ENCODE measurements around the gene ALKBH7. TPM values are rescaled to one million over a fixed set of nuclear protein-coding genes. Genes with fewer than 3 reads are reported as not detected.
A peak's percentile ranks its signal among the peaks of the same experiment; 100 is the strongest.

ALKBH7 gene
- total and polyA plus RNA-seq, 7 experiments from 2014 or later = 33.6 to 142 (median 73.4) TPM

GRCh38 chr19:6412447-6413091, 40.0 kb downstream of the ALKBH7 start:
- intact Hi-C loops (cut with micrococcal nuclease) = no loop called here
- Mint-ChIP-seq H3K9me3 (no peaks in the 10 kb centered on the region), H3K4me1 (no peaks in the 10 kb centered on the region), H3K27me3 (no peaks in the 10 kb centered on the region), H3K4me3 (peak overlapping the region in 1 of 10 donors; percentile 20), H3K27ac (no peak overlapping the region), H3K36me3 (peaks cover 0 to 9% (median 4%) of the 10 kb centered on the region in 5 donors)
- Histone ChIP-seq H3K27ac (ENCODE audit: low read depth, low read length) (no peak overlapping the region), H3K9me3 (ENCODE audit: control insufficient read depth in 2 of 3, low read length in 3 of 3) (no peaks in the 10 kb centered on the region), H3K4me3 (ENCODE audit: low read length) (no peak overlapping the region), H3K4me1 (ENCODE audit: control insufficient read depth in 2 of 2, insufficient read depth in 2 of 2, low read length in 2 of 2) (no peaks in the 10 kb centered on the region), H3K36me3 (ENCODE audit: control insufficient read depth in 2 of 3, insufficient read depth in 3 of 3, low read length in 3 of 3) (peaks cover 3 to 36% (median 9%) of the 10 kb centered on the region in 3 experiments), H3K27me3 (ENCODE audit: control insufficient read depth in 2 of 2, insufficient read depth in 2 of 2, low read length in 2 of 2) (no peaks in the 10 kb centered on the region)
- ATAC-seq (peak; percentile 79), DNase-seq (peak in 6 of 9 donors; percentile 39 to 57 (median 47))
- POLR2A ChIA-PET = interaction anchor here (0.5 to 0.6 kb wide), 2 partner anchors 118 to 433 kb away, joined by 3 to 9 read pairs; no protein-coding TSS in a partner anchor
- CTCF ChIA-PET = interaction anchor here (0.8 kb wide), 1 partner anchor 9 kb away, joined by 3 read pairs; no protein-coding TSS in a partner anchor

GRCh38 chr19:6413291-6413690, 40.7 kb downstream of the ALKBH7 start:
- Mint-ChIP-seq H3K4me3 (no peak overlapping the region), H3K4me1 (no peaks in the 10 kb centered on the region), H3K27ac (no peak overlapping the region), H3K27me3 (no peaks in the 10 kb centered on the region), H3K9me3 (no peaks in the 10 kb centered on the region), H3K36me3 (peaks cover 0 to 9% (median 4%) of the 10 kb centered on the region in 5 donors)
- no peaks in the 10 kb centered on the region for H3K4me1 ChIP-seq (ENCODE audit: control insufficient read depth in 2 of 2, insufficient read depth in 2 of 2, low read length in 2 of 2)
- H3K27me3 ChIP-seq (ENCODE audit: control insufficient read depth in 2 of 2, insufficient read depth in 2 of 2, low read length in 2 of 2) = no peaks in the 10 kb centered on the region
- CTCF ChIA-PET = no interaction called here
- H3K4me3 ChIP-seq (ENCODE audit: low read length) = no peak overlapping the region
- ATAC-seq (no peak), DNase-seq (no peak)
- POLR2A ChIA-PET = interaction anchor here (0.5 kb wide), 1 partner anchor 434 kb away, joined by 3 read pairs; no protein-coding TSS in a partner anchor
- intact Hi-C loops (cut with micrococcal nuclease) = no loop called here
- peaks cover 11 to 43% (median 12%) of the 10 kb centered on the region in 3 experiments for H3K36me3 ChIP-seq (ENCODE audit: control insufficient read depth in 2 of 3, insufficient read depth in 3 of 3, low read length in 3 of 3)
- H3K9me3 ChIP-seq (ENCODE audit: control insufficient read depth in 2 of 3, low read length in 3 of 3) = no peaks in the 10 kb centered on the region
- no peak overlapping the region for H3K27ac ChIP-seq (ENCODE audit: low read depth, low read length)

- H3K9me3 Mint-ChIP-seq = no peaks in the 10 kb centered on the region
- no peak for DNase-seq
- no peak overlapping the region for H3K27ac ChIP-seq (ENCODE audit: low read depth, low read length)
- no peak overlapping the region for H3K27ac Mint-ChIP-seq
- no peaks in the 10 kb centered on the region for H3K27me3 Mint-ChIP-seq
- H3K36me3 Mint-ChIP-seq = peaks cover 0 to 13% (median 4%) of the 10 kb centered on the region in 5 donors
- H3K4me3 ChIP-seq (ENCODE audit: low read length) = no peak overlapping the region
- CTCF ChIA-PET = no interaction called here
- H3K4me1 Mint-ChIP-seq = no peaks in the 10 kb centered on the region
- no peaks in the 10 kb centered on the region for H3K4me1 ChIP-seq (ENCODE audit: control insufficient read depth in 2 of 2, insufficient read depth in 2 of 2, low read length in 2 of 2)
- no peaks in the 10 kb centered on the region for H3K27me3 ChIP-seq (ENCODE audit: control insufficient read depth in 2 of 2, insufficient read depth in 2 of 2, low read length in 2 of 2)
- no peak for ATAC-seq
- POLR2A ChIA-PET = no interaction called here
- intact Hi-C loops (cut with micrococcal nuclease) = no loop called here
- H3K9me3 ChIP-seq (ENCODE audit: control insufficient read depth in 2 of 3, low read length in 3 of 3) = no peaks in the 10 kb centered on the region
- peaks cover 18 to 50% (median 19%) of the 10 kb centered on the region in 3 experiments for H3K36me3 ChIP-seq (ENCODE audit: control insufficient read depth in 2 of 3, insufficient read depth in 3 of 3, low read length in 3 of 3)
- H3K4me3 Mint-ChIP-seq = no peak overlapping the region
Observed at GRCh38 chr19:6413721-6414643, 41.4 kb downstream of the ALKBH7 start.

GRCh38 chr19:6414793-6415590, 42.4 kb downstream of the ALKBH7 start:
- no peak overlapping the region for H3K4me3 ChIP-seq (ENCODE audit: low read length)
- H3K4me1 Mint-ChIP-seq = no peaks in the 10 kb centered on the region
- H3K27me3 Mint-ChIP-seq = no peaks in the 10 kb centered on the region
- intact Hi-C loops (cut with micrococcal nuclease) = no loop called here
- ATAC-seq (no peak), DNase-seq (no peak)
- ChIA-PET CTCF (no interaction called here), POLR2A (no interaction called here)
- no peak overlapping the region for H3K27ac ChIP-seq (ENCODE audit: low read depth, low read length)
- peak overlapping the region in 1 of 9 donors; percentile 43 for H3K27ac Mint-ChIP-seq
- no peaks in the 10 kb centered on the region for H3K9me3 ChIP-seq (ENCODE audit: control insufficient read depth in 2 of 3, low read length in 3 of 3)
- H3K9me3 Mint-ChIP-seq = no peaks in the 10 kb centered on the region
- peaks cover 0 to 15% (median 4%) of the 10 kb centered on the region in 5 donors for H3K36me3 Mint-ChIP-seq
- peaks cover 27 to 60% (median 28%) of the 10 kb centered on the region in 3 experiments for H3K36me3 ChIP-seq (ENCODE audit: control insufficient read depth in 2 of 3, insufficient read depth in 3 of 3, low read length in 3 of 3)
- H3K27me3 ChIP-seq (ENCODE audit: control insufficient read depth in 2 of 2, insufficient read depth in 2 of 2, low read length in 2 of 2) = no peaks in the 10 kb centered on the region
- H3K4me1 ChIP-seq (ENCODE audit: control insufficient read depth in 2 of 2, insufficient read depth in 2 of 2, low read length in 2 of 2) = no peaks in the 10 kb centered on the region
- H3K4me3 Mint-ChIP-seq = no peak overlapping the region

GRCh38 chr19:6415591-6416190, 43.1 kb downstream of the ALKBH7 start:
- Histone ChIP-seq H3K27me3 (ENCODE audit: control insufficient read depth in 2 of 2, insufficient read depth in 2 of 2, low read length in 2 of 2) (no peaks in the 10 kb centered on the region), H3K27ac (ENCODE audit: low read depth, low read length) (no peak overlapping the region), H3K4me1 (ENCODE audit: control insufficient read depth in 2 of 2, insufficient read depth in 2 of 2, low read length in 2 of 2) (no peaks in the 10 kb centered on the region), H3K36me3 (ENCODE audit: control insufficient read depth in 2 of 3, insufficient read depth in 3 of 3, low read length in 3 of 3) (peaks cover 27 to 67% (median 32%) of the 10 kb centered on the region in 3 experiments), H3K9me3 (ENCODE audit: control insufficient read depth in 2 of 3, low read length in 3 of 3) (no peaks in the 10 kb centered on the region), H3K4me3 (ENCODE audit: low read length) (no peak overlapping the region)
- H3K36me3 Mint-ChIP-seq = peaks cover 0 to 19% (median 4%) of the 10 kb centered on the region in 5 donors
- intact Hi-C loops (cut with micrococcal nuclease) = no loop called here
- H3K27me3 Mint-ChIP-seq = no peaks in the 10 kb centered on the region
- no peak for DNase-seq
- ChIA-PET POLR2A (no interaction called here), CTCF (no interaction called here)
- peak overlapping the region in 1 of 10 donors; percentile 41 for H3K4me3 Mint-ChIP-seq
- H3K4me1 Mint-ChIP-seq = peaks cover 0 to 2% (median 0%) of the 10 kb centered on the region in 7 donors
- H3K9me3 Mint-ChIP-seq = no peaks in the 10 kb centered on the region
- H3K27ac Mint-ChIP-seq = no peak overlapping the region
- no peak for ATAC-seq
